BE2C (cell line): ENCODE data around the gene VOPP1.

Source experiments
- DNase-seq: peaks from one replicate; pipeline ENCODE4 v3.0.0-alpha.2; 2020
- H3K27me3 ChIP-seq: fragments of 250-450 bp; sonication (Bioruptor Pico); 2 replicates; pipeline ENCODE4 v1.5.1; 2020; ENCODE audit warnings: mild to moderate bottlenecking
- H3K36me3 ChIP-seq: fragments of 250-450 bp; sonication (Bioruptor Pico); 2 replicates; pipeline ENCODE4 v1.5.1; 2020; ENCODE audit warnings: mild to moderate bottlenecking
- H3K4me1 ChIP-seq: fragments of 250-450 bp; sonication (Bioruptor Pico); 2 replicates; pipeline ENCODE4 v1.5.1; 2020
- H3K4me3 ChIP-seq: 2 replicates; pipeline ENCODE4 v1.5.1; 2011; ENCODE audit warnings: low read depth, low read length
- H3K9me3 ChIP-seq: fragments of 250-450 bp; sonication (Bioruptor Pico); 2 replicates; pipeline ENCODE4 v1.5.1; 2020
- CTCF ChIP-seq: IDR thresholded peaks from 2 replicates; pipeline ENCODE4 v1.5.1; 2012; ENCODE audit warnings: mild to moderate bottlenecking, low read depth, low read length

The VOPP1 gene

GRCh38 chr7:55449205-55449991 is 122.9 kb downstream of the VOPP1 start:
- Histone ChIP-seq H3K4me3 (no peak overlapping the region), H3K27me3 (no peaks in the 10 kb centered on the region), H3K36me3 (no peaks in the 10 kb centered on the region), H3K9me3 (no peaks in the 10 kb centered on the region), H3K4me1 (no peaks in the 10 kb centered on the region)
- DNase-seq = no peak
- no peak for TF ChIP-seq CTCF

GRCh38 chr7:55448526-55448925 is 123.8 kb downstream of the VOPP1 start:
- DNase-seq = no peak
- Histone ChIP-seq H3K36me3 (no peaks in the 10 kb centered on the region), H3K9me3 (no peaks in the 10 kb centered on the region), H3K4me3 (no peak overlapping the region), H3K27me3 (no peaks in the 10 kb centered on the region), H3K4me1 (no peaks in the 10 kb centered on the region)
- no peak for TF ChIP-seq CTCF

GRCh38 chr7:55444786-55445185 is 127.5 kb downstream of the VOPP1 start:
- Histone ChIP-seq H3K4me3 (no peak overlapping the region), H3K27me3 (no peaks in the 10 kb centered on the region), H3K9me3 (no peaks in the 10 kb centered on the region), H3K4me1 (peaks cover 21% of the 10 kb centered on the region), H3K36me3 (no peaks in the 10 kb centered on the region)
- DNase-seq = no peak
- no peak for TF ChIP-seq CTCF

GRCh38 chr7:55441774-55442522 is 130.4 kb downstream of the VOPP1 start:
- no peaks in the 10 kb centered on the region for H3K27me3 ChIP-seq
- peaks cover 30% of the 10 kb centered on the region for H3K4me1 ChIP-seq
- H3K9me3 ChIP-seq = no peaks in the 10 kb centered on the region
- no peak overlapping the region for H3K4me3 ChIP-seq
- H3K36me3 ChIP-seq = no peaks in the 10 kb centered on the region
- TF ChIP-seq CTCF = no peak
- DNase-seq = peak; percentile 48

- no peak overlapping the region for H3K4me3 ChIP-seq
- no peaks in the 10 kb centered on the region for H3K27me3 ChIP-seq
- peaks cover 30% of the 10 kb centered on the region for H3K4me1 ChIP-seq
- DNase-seq = no peak
- TF ChIP-seq CTCF = no peak
- H3K36me3 ChIP-seq = no peaks in the 10 kb centered on the region
- H3K9me3 ChIP-seq = no peaks in the 10 kb centered on the region
Observed at GRCh38 chr7:55441002-55441401, 131.3 kb downstream of the VOPP1 start.
